C1 segment of cervical spinal cord (tissue), 14 donors: ENCODE data around the gene SETD1A.
A peak's percentile ranks its signal among the peaks of the same experiment; 100 is the strongest.

Experiments used
- DNase-seq, 14 donors: peaks; one replicate each; lab custom pipeline; 2025; lab: John Stamatoyannopoulos, UW

Gene SETD1A

GRCh38 chr16:30957456-30958174, at the start of gene SETD1A:
TSS of gene SETD1A (plus strand) at chr16:30957754. CDS start at chr16:30958732, 978 bp downstream.
- peak; percentile 79 to 98 (median 92) for DNase-seq

- DNase-seq, result no peak
Observed at GRCh38 chr16:30910427-30911029, 47.0 kb upstream of the SETD1A start.

GRCh38 chr16:30912794-30913412, 44.7 kb upstream of the SETD1A start:
- DNase-seq, result no peak

- no peak for DNase-seq
Observed at GRCh38 chr16:30914830-30915229, 42.7 kb upstream of the SETD1A start.

GRCh38 chr16:30918614-30919013, 38.9 kb upstream of the SETD1A start:
- no peak for DNase-seq

- DNase-seq, result no peak
Observed at GRCh38 chr16:30920891-30921290, 36.7 kb upstream of the SETD1A start.

- DNase-seq, result no peak
Observed at GRCh38 chr16:30921459-30921747, 36.2 kb upstream of the SETD1A start.

GRCh38 chr16:30921748-30922419, 35.7 kb upstream of the SETD1A start:
- DNase-seq, result peak; percentile 28 to 84 (median 68)

GRCh38 chr16:30922420-30922959, 35.1 kb upstream of the SETD1A start:
- DNase-seq, result peak; percentile 96 to 100 (median 100)

GRCh38 chr16:30922960-30923535, 34.5 kb upstream of the SETD1A start:
- DNase-seq, result peak; percentile 94 to 100 (median 99)

GRCh38 chr16:30923554-30924075, 33.9 kb upstream of the SETD1A start, which contains the start of gene FBXL19:
TSS of gene FBXL19 (plus strand) at chr16:30923572. CDS start at chr16:30925755, 2,183 bp downstream.
- no peak for DNase-seq

- peak in 1 of 14 donors; percentile 11 for DNase-seq
Observed at GRCh38 chr16:30924076-30924912, 33.3 kb upstream of the SETD1A start.

GRCh38 chr16:30924913-30925631, 32.5 kb upstream of the SETD1A start:
- DNase-seq, result peak in 1 of 14 donors; percentile 14

GRCh38 chr16:30925632-30925987, 31.9 kb upstream of the SETD1A start:
- no peak for DNase-seq

GRCh38 chr16:30925995-30926811, 31.4 kb upstream of the SETD1A start:
- DNase-seq, result no peak

GRCh38 chr16:30926937-30927788, 30.4 kb upstream of the SETD1A start:
- no peak for DNase-seq

- peak in 11 of 14 donors; percentile 12 to 97 (median 52) for DNase-seq
Observed at GRCh38 chr16:30927789-30928378, 29.7 kb upstream of the SETD1A start.

- no peak for DNase-seq
Observed at GRCh38 chr16:30928390-30928789, 29.2 kb upstream of the SETD1A start.
